Endodermal cell (in vitro differentiated cells): ENCODE measurements around the gene YAP1. TPM values are rescaled to one million over a fixed set of nuclear protein-coding genes. Genes with fewer than 3 reads are reported as not detected.

ENCODE experiments used
- DNase-seq: peaks from one replicate; pipeline ENCODE4 v3.0.0-alpha.2; 2017
- H3K27ac ChIP-seq: 2 replicates; pipeline ENCODE4 v1.5.1; 2013; ENCODE audit warnings: mild to moderate bottlenecking, low read depth, low read length, moderate library complexity
- H3K27me3 ChIP-seq: 2 replicates; pipeline ENCODE4 v1.6.1; 2013; ENCODE audit warnings: mild to moderate bottlenecking, low read length, moderate library complexity; ENCODE audit not compliant: insufficient read depth, control insufficient read depth, poor library complexity, severe bottlenecking
- H3K36me3 ChIP-seq: 2 replicates; pipeline ENCODE4 v1.7.0; 2013; ENCODE audit warnings: mild to moderate bottlenecking, low read length, moderate library complexity; ENCODE audit not compliant: control insufficient read depth, insufficient read depth
- H3K4me1 ChIP-seq: one replicate; pipeline ENCODE4 v1.7.0; 2013; ENCODE audit warnings: low read length; ENCODE audit not compliant: control insufficient read depth, insufficient read depth
- H3K4me3 ChIP-seq: 2 replicates; pipeline ENCODE4 v1.5.1; 2013; ENCODE audit warnings: mild to moderate bottlenecking, low read length, moderate library complexity
- H3K9ac ChIP-seq: 2 replicates; pipeline ENCODE4 v1.6.1; 2013; ENCODE audit warnings: mild to moderate bottlenecking, low read length, moderate library complexity; ENCODE audit not compliant: poor library complexity, severe bottlenecking; ENCODE audit errors: extremely low read depth
- H3K9me3 ChIP-seq: 2 replicates; pipeline ENCODE4 v1.6.1; 2013; ENCODE audit warnings: mild to moderate bottlenecking, low read length, moderate library complexity; ENCODE audit not compliant: control insufficient read depth
- H3K27ac Mint-ChIP-seq: 2 replicates; pipeline ENCODE4 v1.8.0; 2020; ENCODE audit warnings: mixed read lengths
- H3K27me3 Mint-ChIP-seq: 2 replicates; pipeline ENCODE4 v1.8.0; 2021; ENCODE audit warnings: mild to moderate bottlenecking, mixed read lengths; ENCODE audit not compliant: insufficient read depth
- H3K36me3 Mint-ChIP-seq: 2 replicates; pipeline ENCODE4 v1.8.0; 2020; ENCODE audit warnings: low read depth, mixed read lengths
- H3K4me1 Mint-ChIP-seq: 2 replicates; pipeline ENCODE4 v1.8.0; 2020; ENCODE audit warnings: mixed read lengths
- H3K4me3 Mint-ChIP-seq: 2 replicates; pipeline ENCODE4 v1.8.0; 2020; ENCODE audit warnings: mild to moderate bottlenecking, moderate library complexity, mixed read lengths
- H3K9me3 Mint-ChIP-seq: 2 replicates; pipeline ENCODE4 v1.8.0; 2020; ENCODE audit warnings: mild to moderate bottlenecking, mixed read lengths
- WGBS, 2 experiments: methylation state at CpG; one replicate each; pipeline versions ENCODE4 v1.1.5 to v1.1.7; 2013; ENCODE audit warnings: missing lambda C conversion rate in 2 of 2, mixed read lengths in 1 of 2; ENCODE audit not compliant: insufficient coverage in 1 of 2, insufficient read length in 1 of 2; 5-methylcytosine and 5-hydroxymethylcytosine counted together
- total RNA-seq, 2 donors: library from RNA; stranded (reverse); fragmentation: NEBNext Ultra II Directional in 1 of 2; extraction: Animal tissue kit (Norgen Biotek cat#: 25700) in 1 of 2; gene quantifications; 2 replicates in 1 of 2; 3 replicates in 1 of 2; pipeline ENCODE4 v1.2.1, GENCODE V29; 2021
- TF ChIP-seq, protein P1 (sequence below): fragments of 200-600 bp; sonication (generic); conservative IDR thresholded peaks from 2 replicates; pipeline ENCODE4 v1.5.0; 2021; ENCODE audit warnings: antibody characterized with exemption, mild to moderate bottlenecking

Gene YAP1
- total RNA-seq, 2 donors from 2014 or later = 224 to 228 TPM

- Histone ChIP-seq H3K27ac (no peak overlapping the region), H3K4me1 (no peaks in the 10 kb centered on the region), H3K9ac (no peak overlapping the region), H3K9me3 (no peaks in the 10 kb centered on the region), H3K36me3 (no peaks in the 10 kb centered on the region), H3K4me3 (no peak overlapping the region), H3K27me3 (no peaks in the 10 kb centered on the region)
- TF ChIP-seq, protein P1, sequence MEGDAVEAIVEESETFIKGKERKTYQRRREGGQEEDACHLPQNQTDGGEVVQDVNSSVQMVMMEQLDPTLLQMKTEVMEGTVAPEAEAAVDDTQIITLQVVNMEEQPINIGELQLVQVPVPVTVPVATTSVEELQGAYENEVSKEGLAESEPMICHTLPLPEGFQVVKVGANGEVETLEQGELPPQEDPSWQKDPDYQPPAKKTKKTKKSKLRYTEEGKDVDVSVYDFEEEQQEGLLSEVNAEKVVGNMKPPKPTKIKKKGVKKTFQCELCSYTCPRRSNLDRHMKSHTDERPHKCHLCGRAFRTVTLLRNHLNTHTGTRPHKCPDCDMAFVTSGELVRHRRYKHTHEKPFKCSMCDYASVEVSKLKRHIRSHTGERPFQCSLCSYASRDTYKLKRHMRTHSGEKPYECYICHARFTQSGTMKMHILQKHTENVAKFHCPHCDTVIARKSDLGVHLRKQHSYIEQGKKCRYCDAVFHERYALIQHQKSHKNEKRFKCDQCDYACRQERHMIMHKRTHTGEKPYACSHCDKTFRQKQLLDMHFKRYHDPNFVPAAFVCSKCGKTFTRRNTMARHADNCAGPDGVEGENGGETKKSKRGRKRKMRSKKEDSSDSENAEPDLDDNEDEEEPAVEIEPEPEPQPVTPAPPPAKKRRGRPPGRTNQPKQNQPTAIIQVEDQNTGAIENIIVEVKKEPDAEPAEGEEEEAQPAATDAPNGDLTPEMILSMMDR = no peak
- Mint-ChIP-seq H3K4me3 (no peak overlapping the region), H3K36me3 (no peaks in the 10 kb centered on the region), H3K27ac (no peak overlapping the region), H3K9me3 (no peaks in the 10 kb centered on the region), H3K27me3 (no peaks in the 10 kb centered on the region), H3K4me1 (peaks cover 21% of the 10 kb centered on the region)
- 51 to 74% methylated on average over 2 to 3 of the region's 4 CpGs for whole genome bisulfite sequencing, 2 experiments
- DNase-seq = no peak
Measured at GRCh38 chr11:102280245-102280833, 170.1 kb downstream of the YAP1 start.

Other genes with a start within 250 kb of the YAP1 start
- gene CEP126, start 195.4 kb upstream of the YAP1 start, total RNA-seq = 1 to 10 TPM; 1.9 to 3.2 TPM
- gene ANGPTL5, start 193.9 kb upstream of the YAP1 start, total RNA-seq = not detected
- 1 to 10 TPM; 2.9 to 5.2 TPM for gene CFAP300, start 63.0 kb upstream of the YAP1 start, total RNA-seq
- under 1 TPM; 0.04 to 0.07 TPM for gene BIRC3, start 207.0 kb downstream of the YAP1 start, total RNA-seq
- gene BIRC2, start 236.8 kb downstream of the YAP1 start, total RNA-seq = 10 to 100 TPM; 45.4 to 55.3 TPM